ENCODE results near the gene MRPS10. TPM values are rescaled to one million over a fixed set of nuclear protein-coding genes. Genes with fewer than 3 reads are reported as not detected.

MRPS10 gene
- total RNA-seq, 1 experiment from 2014 or later, result 67.6 TPM

DNA sequence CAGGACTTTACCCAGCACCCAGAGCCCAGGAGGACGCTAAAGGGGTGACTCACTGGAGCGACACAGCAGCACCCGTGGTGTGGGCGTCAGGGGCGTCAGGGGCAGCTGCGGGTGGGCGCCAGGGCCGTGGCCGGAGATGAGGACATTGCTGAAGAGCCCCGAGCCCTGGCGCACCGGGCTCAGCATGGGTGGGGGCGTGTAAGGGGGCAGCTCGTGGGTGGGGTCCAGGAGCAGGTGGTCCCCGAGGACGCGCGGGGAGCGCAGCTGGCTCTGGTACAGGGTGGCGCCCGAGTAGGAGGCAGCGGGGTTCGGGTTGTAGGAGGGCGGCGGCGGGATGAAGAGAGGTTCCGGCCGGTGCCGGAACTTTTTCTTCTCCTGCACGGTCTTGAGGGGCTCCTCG lies 41.6 kb upstream of the MRPS10 start:
- H3K27ac ChIP-seq (ENCODE audit: low read length), result no peak overlapping the region
- CTCF ChIA-PET, result no interaction called here
- no peaks in the 10 kb centered on the region for H3K27me3 ChIP-seq (ENCODE audit: control insufficient read depth, insufficient read depth, low read length)
- in situ Hi-C loops (cut with HindIII; ENCODE audit: low pct_unique_long_range_greater_than_20kb, low sequenced_read_pairs) (no loop called here), intact Hi-C loops (cut with micrococcal nuclease; ENCODE audit: unreplicated experiment) (no loop called here)
- peaks cover 9% of the 10 kb centered on the region for H3K4me1 ChIP-seq (ENCODE audit: control insufficient read depth, insufficient read depth, low read length)
- peaks cover 8% of the 10 kb centered on the region for H3K36me3 ChIP-seq (ENCODE audit: control insufficient read depth, insufficient read depth, low read length)
- POLR2A ChIA-PET, result no interaction called here
- ATAC-seq (no peak), DNase-seq (ENCODE audit: low read depth, low spot score) (no peak)
- no peaks in the 10 kb centered on the region for H3K9me3 ChIP-seq (ENCODE audit: control insufficient read depth, insufficient read depth, low read depth, low read length)
- no peak overlapping the region for H3K4me3 ChIP-seq (ENCODE audit: low read depth in 2 of 2, low read length in 2 of 2)
- TF ChIP-seq POLR2AphosphoS5 (IDR thresholded peaks at IDR 0.05; ENCODE audit: low read depth, low read length), result no peak
- TF ChIP-seq, protein P1, sequence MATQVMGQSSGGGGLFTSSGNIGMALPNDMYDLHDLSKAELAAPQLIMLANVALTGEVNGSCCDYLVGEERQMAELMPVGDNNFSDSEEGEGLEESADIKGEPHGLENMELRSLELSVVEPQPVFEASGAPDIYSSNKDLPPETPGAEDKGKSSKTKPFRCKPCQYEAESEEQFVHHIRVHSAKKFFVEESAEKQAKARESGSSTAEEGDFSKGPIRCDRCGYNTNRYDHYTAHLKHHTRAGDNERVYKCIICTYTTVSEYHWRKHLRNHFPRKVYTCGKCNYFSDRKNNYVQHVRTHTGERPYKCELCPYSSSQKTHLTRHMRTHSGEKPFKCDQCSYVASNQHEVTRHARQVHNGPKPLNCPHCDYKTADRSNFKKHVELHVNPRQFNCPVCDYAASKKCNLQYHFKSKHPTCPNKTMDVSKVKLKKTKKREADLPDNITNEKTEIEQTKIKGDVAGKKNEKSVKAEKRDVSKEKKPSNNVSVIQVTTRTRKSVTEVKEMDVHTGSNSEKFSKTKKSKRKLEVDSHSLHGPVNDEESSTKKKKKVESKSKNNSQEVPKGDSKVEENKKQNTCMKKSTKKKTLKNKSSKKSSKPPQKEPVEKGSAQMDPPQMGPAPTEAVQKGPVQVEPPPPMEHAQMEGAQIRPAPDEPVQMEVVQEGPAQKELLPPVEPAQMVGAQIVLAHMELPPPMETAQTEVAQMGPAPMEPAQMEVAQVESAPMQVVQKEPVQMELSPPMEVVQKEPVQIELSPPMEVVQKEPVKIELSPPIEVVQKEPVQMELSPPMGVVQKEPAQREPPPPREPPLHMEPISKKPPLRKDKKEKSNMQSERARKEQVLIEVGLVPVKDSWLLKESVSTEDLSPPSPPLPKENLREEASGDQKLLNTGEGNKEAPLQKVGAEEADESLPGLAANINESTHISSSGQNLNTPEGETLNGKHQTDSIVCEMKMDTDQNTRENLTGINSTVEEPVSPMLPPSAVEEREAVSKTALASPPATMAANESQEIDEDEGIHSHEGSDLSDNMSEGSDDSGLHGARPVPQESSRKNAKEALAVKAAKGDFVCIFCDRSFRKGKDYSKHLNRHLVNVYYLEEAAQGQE (IDR thresholded peaks at IDR 0.05; ENCODE audit: insufficient read depth in 1 of 2, low read depth in 2 of 2, low read length in 1 of 2), result no peak
- BruUV-seq (replicated peaks), result no TSS peak

DNA sequence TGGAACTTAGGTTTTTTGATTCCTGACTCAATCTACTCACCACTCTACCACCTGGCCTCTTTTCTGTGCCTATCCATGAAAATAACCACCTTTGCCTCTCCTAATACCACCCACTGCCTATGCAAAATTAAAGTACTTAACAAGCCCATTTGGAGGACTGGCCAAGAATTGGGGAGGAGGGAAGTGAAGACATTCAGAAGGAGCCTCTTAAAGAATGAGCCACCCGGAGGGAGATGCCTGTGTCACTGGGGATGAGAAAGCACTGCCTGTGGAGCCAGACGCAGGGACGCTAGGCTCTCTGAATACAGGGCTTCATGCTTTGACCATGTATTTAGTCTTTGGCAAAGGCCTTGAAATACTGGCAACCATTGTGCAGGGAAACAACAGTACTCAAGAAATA lies 40.0 kb upstream of the MRPS10 start:
- peaks cover 17% of the 10 kb centered on the region for H3K36me3 ChIP-seq (ENCODE audit: control insufficient read depth, insufficient read depth, low read length)
- in situ Hi-C loops (cut with HindIII; ENCODE audit: low pct_unique_long_range_greater_than_20kb, low sequenced_read_pairs) (no loop called here), intact Hi-C loops (cut with micrococcal nuclease; ENCODE audit: unreplicated experiment) (no loop called here)
- DNase-seq (ENCODE audit: low read depth, low spot score), result no peak
- no TSS peak for BruUV-seq (replicated peaks)
- no peaks in the 10 kb centered on the region for H3K27me3 ChIP-seq (ENCODE audit: control insufficient read depth, insufficient read depth, low read length)
- no peak overlapping the region for H3K4me3 ChIP-seq (ENCODE audit: low read depth in 2 of 2, low read length in 2 of 2)
- ATAC-seq, result no peak
- H3K9me3 ChIP-seq (ENCODE audit: control insufficient read depth, insufficient read depth, low read depth, low read length), result no peaks in the 10 kb centered on the region
- POLR2A ChIA-PET, result no interaction called here
- peaks cover 9% of the 10 kb centered on the region for H3K4me1 ChIP-seq (ENCODE audit: control insufficient read depth, insufficient read depth, low read length)
- TF ChIP-seq TCF7L2 (IDR thresholded peaks at IDR 0.05; ENCODE audit: low read depth, low read length) (no peak), POLR2AphosphoS5 (IDR thresholded peaks at IDR 0.05; ENCODE audit: low read depth, low read length) (no peak), SIN3A (IDR thresholded peaks at IDR 0.05; ENCODE audit: borderline replicate concordance, insufficient read depth, low read depth, low read length) (no peak)
- TF ChIP-seq, protein P2, sequence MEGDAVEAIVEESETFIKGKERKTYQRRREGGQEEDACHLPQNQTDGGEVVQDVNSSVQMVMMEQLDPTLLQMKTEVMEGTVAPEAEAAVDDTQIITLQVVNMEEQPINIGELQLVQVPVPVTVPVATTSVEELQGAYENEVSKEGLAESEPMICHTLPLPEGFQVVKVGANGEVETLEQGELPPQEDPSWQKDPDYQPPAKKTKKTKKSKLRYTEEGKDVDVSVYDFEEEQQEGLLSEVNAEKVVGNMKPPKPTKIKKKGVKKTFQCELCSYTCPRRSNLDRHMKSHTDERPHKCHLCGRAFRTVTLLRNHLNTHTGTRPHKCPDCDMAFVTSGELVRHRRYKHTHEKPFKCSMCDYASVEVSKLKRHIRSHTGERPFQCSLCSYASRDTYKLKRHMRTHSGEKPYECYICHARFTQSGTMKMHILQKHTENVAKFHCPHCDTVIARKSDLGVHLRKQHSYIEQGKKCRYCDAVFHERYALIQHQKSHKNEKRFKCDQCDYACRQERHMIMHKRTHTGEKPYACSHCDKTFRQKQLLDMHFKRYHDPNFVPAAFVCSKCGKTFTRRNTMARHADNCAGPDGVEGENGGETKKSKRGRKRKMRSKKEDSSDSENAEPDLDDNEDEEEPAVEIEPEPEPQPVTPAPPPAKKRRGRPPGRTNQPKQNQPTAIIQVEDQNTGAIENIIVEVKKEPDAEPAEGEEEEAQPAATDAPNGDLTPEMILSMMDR (IDR thresholded peaks at IDR 0.05), result no peak
- TF ChIP-seq, protein P1 (IDR thresholded peaks at IDR 0.05; ENCODE audit: insufficient read depth in 1 of 2, low read depth in 2 of 2, low read length in 1 of 2), result no peak
- no peak overlapping the region for H3K27ac ChIP-seq (ENCODE audit: low read length)
- CTCF ChIA-PET, result no interaction called here

Measured in Panc1 (cell line).